GM23338 (cell line): ENCODE results near the gene CCDC188. TPM values are rescaled to one million over a fixed set of nuclear protein-coding genes. Genes with fewer than 3 reads are reported as not detected.

ENCODE experiments used
- ATAC-seq: fragments of 200-7000 bp; cut with Tn5 transposase; 3 replicates; pipeline ENCODE4 v1.9.1; 2020
- DNase-seq: peaks from one replicate; pipeline ENCODE4 v3.0.0-alpha.2; 2015; ENCODE audit warnings: low spot score
- H2AFZ ChIP-seq: fragments of 200-600 bp; sonication (generic); 2 replicates; pipeline ENCODE4 v1.8.0; 2016; ENCODE audit warnings: antibody characterized with exemption, mild to moderate bottlenecking, moderate library complexity
- H3F3A ChIP-seq: fragments of 200-600 bp; sonication (generic); replicated peaks from 2 replicates; pipeline ENCODE4 v1.8.0; 2017; ENCODE audit warnings: antibody characterized with exemption, mixed run types, low read depth
- H3K27ac ChIP-seq: fragments of 200-600 bp; sonication (generic); 2 replicates; pipeline ENCODE4 v1.6.1; 2016; ENCODE audit warnings: low read depth
- H3K27me3 ChIP-seq: fragments of 200-600 bp; sonication (generic); 2 replicates; pipeline ENCODE4 v1.8.0; 2016; ENCODE audit warnings: mild to moderate bottlenecking, mixed run types, moderate library complexity; ENCODE audit not compliant: insufficient read depth
- H3K36me3 ChIP-seq: fragments of 200-600 bp; sonication (generic); 2 replicates; pipeline ENCODE4 v1.8.0; 2016; ENCODE audit warnings: mild to moderate bottlenecking; ENCODE audit not compliant: insufficient read depth
- H3K4me1 ChIP-seq: fragments of 200-600 bp; sonication (generic); 2 replicates; pipeline ENCODE4 v1.8.0; 2016; ENCODE audit warnings: mild to moderate bottlenecking, moderate library complexity; ENCODE audit not compliant: insufficient read depth
- H3K4me2 ChIP-seq: fragments of 200-600 bp; sonication (generic); 2 replicates; pipeline ENCODE4 v1.7.1; 2017; ENCODE audit warnings: mixed run types
- H3K4me3 ChIP-seq: fragments of 200-600 bp; sonication (generic); 2 replicates; pipeline ENCODE4 v1.6.1; 2016; ENCODE audit warnings: mixed run types
- H3K79me2 ChIP-seq: fragments of 200-600 bp; sonication (generic); replicated peaks from 2 replicates; pipeline ENCODE4 v1.8.0; 2017; ENCODE audit warnings: mild to moderate bottlenecking; ENCODE audit not compliant: insufficient read depth
- H3K9me2 ChIP-seq: fragments of 200-600 bp; sonication (generic); 2 replicates; pipeline ENCODE4 v1.8.0; 2017; ENCODE audit not compliant: insufficient read depth
- H4K20me1 ChIP-seq: fragments of 200-600 bp; sonication (generic); replicated peaks from 2 replicates; pipeline ENCODE4 v1.8.0; 2017; ENCODE audit warnings: mild to moderate bottlenecking; ENCODE audit not compliant: insufficient read depth
- H3K27ac Mint-ChIP-seq: 2 replicates; pipeline ENCODE4 v1.8.0; 2020; ENCODE audit warnings: inconsistent platforms, mild to moderate bottlenecking, moderate library complexity, mixed read lengths
- H3K27me3 Mint-ChIP-seq: 3 replicates; pipeline ENCODE4 v1.8.0; 2022; ENCODE audit warnings: low read depth, mild to moderate bottlenecking, moderate library complexity, mixed read lengths, inconsistent platforms; ENCODE audit not compliant: insufficient read depth, poor library complexity
- H3K36me3 Mint-ChIP-seq: 3 replicates; pipeline ENCODE4 v1.8.0; 2021; ENCODE audit warnings: low read depth, mild to moderate bottlenecking, inconsistent platforms, moderate library complexity, mixed read lengths
- H3K4me1 Mint-ChIP-seq: 3 replicates; pipeline ENCODE4 v1.8.0; 2020; ENCODE audit warnings: mild to moderate bottlenecking, inconsistent platforms, mixed read lengths
- H3K4me3 Mint-ChIP-seq: 3 replicates; pipeline ENCODE4 v1.8.0; 2021; ENCODE audit warnings: moderate library complexity, mild to moderate bottlenecking, inconsistent platforms, mixed read lengths
- H3K9me3 Mint-ChIP-seq: 3 replicates; pipeline ENCODE4 v1.8.0; 2020; ENCODE audit warnings: moderate library complexity, mild to moderate bottlenecking, inconsistent platforms, mixed read lengths
- CREB1 ChIP-seq: fragments of 250-450 bp; sonication (Bioruptor Pico); IDR thresholded peaks from 2 replicates; pipeline ENCODE4 v1.5.0; 2020; ENCODE audit warnings: low read depth, mild to moderate bottlenecking, moderate library complexity
- CTCF ChIP-seq, 2 experiments: fragments of 200-600 bp in 1 of 2; sonication (generic) in 1 of 2; conservative IDR thresholded peaks; 2 replicates each; pipeline versions ENCODE4 v1.5.1 to v1.6.1; 2016 to 2017; ENCODE audit warnings: antibody characterized with exemption in 2 of 2, low read depth in 2 of 2, mild to moderate bottlenecking in 2 of 2, moderate library complexity in 1 of 2
- ETS1 ChIP-seq: IDR thresholded peaks from 2 replicates; pipeline ENCODE4 v1.6.1; 2016; ENCODE audit warnings: antibody characterized with exemption
- EZH2 ChIP-seq: fragments of 200-600 bp; sonication (generic); IDR thresholded peaks from one replicate; pipeline ENCODE4 v1.8.0; 2017; ENCODE audit warnings: antibody characterized with exemption, mild to moderate bottlenecking, low read depth; ENCODE audit not compliant: unreplicated experiment
- POLR2AphosphoS5 ChIP-seq: IDR thresholded peaks from 2 replicates; pipeline ENCODE4 v1.6.1; 2016; ENCODE audit warnings: antibody characterized with exemption, low read depth
- REST ChIP-seq: IDR thresholded peaks from one replicate; pipeline ENCODE4 v1.6.1; 2018; ENCODE audit warnings: antibody characterized with exemption; ENCODE audit not compliant: unreplicated experiment
- STAT1 ChIP-seq: IDR thresholded peaks from one replicate; pipeline ENCODE4 v1.6.1; 2016; ENCODE audit warnings: antibody characterized with exemption; ENCODE audit not compliant: unreplicated experiment
- ZNF114 ChIP-seq: fragments of 250-450 bp; sonication (Bioruptor Pico); IDR thresholded peaks from 2 replicates; pipeline ENCODE4 v1.5.0; 2020; ENCODE audit warnings: mild to moderate bottlenecking, moderate library complexity
- ZNF331 ChIP-seq: fragments of 250-450 bp; sonication (Bioruptor Pico); IDR thresholded peaks from 2 replicates; pipeline ENCODE4 v1.5.0; 2020; ENCODE audit warnings: low read depth, mild to moderate bottlenecking, moderate library complexity
- ZNF462 ChIP-seq: fragments of 250-450 bp; sonication (Bioruptor Pico); IDR thresholded peaks from 2 replicates; pipeline ENCODE4 v1.5.0; 2020; ENCODE audit warnings: mild to moderate bottlenecking, moderate library complexity
- polyA plus RNA-seq: library from polyadenylated mRNA; unstranded; fragments of >200 nt; fragmentation: Nextera tagmentation; extraction: Ambion mirVana; gene quantifications from 2 replicates; pipeline ENCODE4 v1.2.1, GENCODE V29; 2016
- total RNA-seq: library from RNA; depleted of rRNA; stranded (reverse); fragments of >200 nt; shearing (Covaris generic); gene quantifications from 2 replicates; pipeline ENCODE4 v1.2.3, GENCODE V29; 2014

The CCDC188 gene
- total and polyA plus RNA-seq, 2 experiments from 2014 or later: not detected

GRCh38 chr22:20157430-20158183 is 6.8 kb upstream of the CCDC188 start (continued):
- TF ChIP-seq REST: no peak
- TF ChIP-seq EZH2: no peak
- no peak for TF ChIP-seq ZNF331 (CRISPR knock-in tag)
- no peak for TF ChIP-seq POLR2AphosphoS5
- TF ChIP-seq ZNF114 (CRISPR knock-in tag): no peak
- TF ChIP-seq STAT1: no peak
- no peak for TF ChIP-seq CREB1 (CRISPR knock-in tag)
- no peak for TF ChIP-seq ETS1

- H3K4me2 ChIP-seq: no peak overlapping the region
- no peaks in the 10 kb centered on the region for H3K4me1 ChIP-seq
- H2AFZ ChIP-seq: no peak overlapping the region
These were observed 6.0 kb upstream of the CCDC188 start for GRCh38 chr22:20156611-20157429.

More at GRCh38 chr22:20156611-20157429, 6.0 kb upstream of the CCDC188 start:
- peaks cover 10% of the 10 kb centered on the region for H3K4me1 Mint-ChIP-seq
- H3K27ac ChIP-seq: no peak overlapping the region
- no peaks in the 10 kb centered on the region for H3K9me3 Mint-ChIP-seq
- H3K79me2 ChIP-seq: no peaks in the 10 kb centered on the region
- ATAC-seq (peak; percentile 67), DNase-seq (peak; percentile 88)
- H3K27me3 ChIP-seq: no peaks in the 10 kb centered on the region
- H3K4me3 ChIP-seq: no peak overlapping the region
- H3K36me3 Mint-ChIP-seq: no peaks in the 10 kb centered on the region
- H3K27me3 Mint-ChIP-seq: peaks cover 9% of the 10 kb centered on the region
- no peak overlapping the region for H3K27ac Mint-ChIP-seq
- H4K20me1 ChIP-seq: no peaks in the 10 kb centered on the region
- no peaks in the 10 kb centered on the region for H3F3A ChIP-seq
- no peaks in the 10 kb centered on the region for H3K9me2 ChIP-seq
- TF ChIP-seq ZNF462 (CRISPR knock-in tag): no peak
- peak; percentile 93 to 99 for TF ChIP-seq CTCF (conservative IDR thresholded peaks at IDR 0.05; ENCODE audit: low read depth in 2 of 2)
- H3K36me3 ChIP-seq: no peaks in the 10 kb centered on the region
- no peak overlapping the region for H3K4me3 Mint-ChIP-seq
